ENCODE measurements around the gene ZNF583. TPM values are rescaled to one million over a fixed set of nuclear protein-coding genes. Genes with fewer than 3 reads are reported as not detected.

The ZNF583 gene
- total RNA-seq, 4 donors from 2014 or later: 4.9 to 10.0 (median 8.5) TPM

DNA sequence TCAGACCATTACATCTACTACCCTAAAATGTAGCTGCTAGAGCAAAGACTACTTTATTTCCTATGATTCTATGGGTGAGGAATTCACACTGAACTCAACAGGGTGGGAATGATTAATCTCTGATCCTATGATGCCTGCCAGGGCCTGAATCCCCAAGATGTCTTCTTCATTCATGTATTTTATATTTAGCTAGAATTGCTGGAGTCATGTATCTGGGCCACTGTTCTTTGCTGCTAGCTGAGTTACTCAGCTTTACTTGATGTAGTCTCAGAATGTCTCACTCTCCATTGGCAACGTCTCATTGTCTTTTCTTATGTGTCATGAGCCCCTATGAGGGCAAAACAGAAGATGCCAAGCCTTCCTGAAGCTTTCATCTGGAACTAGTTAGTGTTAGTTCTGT is 31.9 kb upstream of the ZNF583 start:
- TF ChIP-seq, protein P1, sequence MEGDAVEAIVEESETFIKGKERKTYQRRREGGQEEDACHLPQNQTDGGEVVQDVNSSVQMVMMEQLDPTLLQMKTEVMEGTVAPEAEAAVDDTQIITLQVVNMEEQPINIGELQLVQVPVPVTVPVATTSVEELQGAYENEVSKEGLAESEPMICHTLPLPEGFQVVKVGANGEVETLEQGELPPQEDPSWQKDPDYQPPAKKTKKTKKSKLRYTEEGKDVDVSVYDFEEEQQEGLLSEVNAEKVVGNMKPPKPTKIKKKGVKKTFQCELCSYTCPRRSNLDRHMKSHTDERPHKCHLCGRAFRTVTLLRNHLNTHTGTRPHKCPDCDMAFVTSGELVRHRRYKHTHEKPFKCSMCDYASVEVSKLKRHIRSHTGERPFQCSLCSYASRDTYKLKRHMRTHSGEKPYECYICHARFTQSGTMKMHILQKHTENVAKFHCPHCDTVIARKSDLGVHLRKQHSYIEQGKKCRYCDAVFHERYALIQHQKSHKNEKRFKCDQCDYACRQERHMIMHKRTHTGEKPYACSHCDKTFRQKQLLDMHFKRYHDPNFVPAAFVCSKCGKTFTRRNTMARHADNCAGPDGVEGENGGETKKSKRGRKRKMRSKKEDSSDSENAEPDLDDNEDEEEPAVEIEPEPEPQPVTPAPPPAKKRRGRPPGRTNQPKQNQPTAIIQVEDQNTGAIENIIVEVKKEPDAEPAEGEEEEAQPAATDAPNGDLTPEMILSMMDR (IDR thresholded peaks at IDR 0.05; ENCODE audit: low read depth): no peak

DNA sequence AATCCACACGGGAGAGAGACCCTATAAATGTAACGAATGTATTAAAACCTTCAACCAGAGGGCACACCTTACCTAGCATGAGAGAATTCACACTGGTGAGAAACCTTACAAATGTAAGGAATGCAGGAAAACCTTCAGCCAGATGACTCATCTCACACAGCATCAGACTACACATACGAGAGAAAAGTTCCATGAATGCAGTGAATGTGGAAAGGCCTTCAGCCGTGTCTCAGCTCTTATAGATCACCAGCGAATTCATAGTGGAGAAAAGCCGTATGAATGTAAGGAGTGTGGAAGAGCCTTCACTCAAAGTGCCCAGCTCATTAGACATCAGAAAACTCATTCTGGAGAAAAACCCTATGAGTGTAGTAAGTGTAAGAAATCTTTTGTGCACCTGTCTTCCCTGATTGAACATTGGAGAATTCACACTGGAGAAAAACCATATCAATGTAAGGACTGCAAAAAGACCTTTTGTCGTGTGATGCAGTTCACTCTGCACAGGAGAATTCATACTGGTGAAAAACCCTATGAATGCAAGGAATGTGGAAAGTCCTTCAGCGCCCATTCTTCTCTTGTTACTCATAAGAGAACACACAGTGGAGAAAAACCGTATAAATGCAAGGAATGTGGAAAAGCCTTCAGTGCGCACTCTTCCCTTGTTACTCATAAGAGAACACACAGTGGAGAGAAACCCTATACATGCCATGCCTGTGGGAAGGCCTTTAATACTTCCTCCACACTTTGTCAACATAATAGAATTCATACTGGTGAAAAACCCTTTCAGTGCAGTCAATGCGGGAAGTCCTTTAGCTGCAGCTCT is 26.8 kb upstream of the ZNF583 start:
- TF ChIP-seq, protein P1 (IDR thresholded peaks at IDR 0.05; ENCODE audit: low read depth): no peak

DNA sequence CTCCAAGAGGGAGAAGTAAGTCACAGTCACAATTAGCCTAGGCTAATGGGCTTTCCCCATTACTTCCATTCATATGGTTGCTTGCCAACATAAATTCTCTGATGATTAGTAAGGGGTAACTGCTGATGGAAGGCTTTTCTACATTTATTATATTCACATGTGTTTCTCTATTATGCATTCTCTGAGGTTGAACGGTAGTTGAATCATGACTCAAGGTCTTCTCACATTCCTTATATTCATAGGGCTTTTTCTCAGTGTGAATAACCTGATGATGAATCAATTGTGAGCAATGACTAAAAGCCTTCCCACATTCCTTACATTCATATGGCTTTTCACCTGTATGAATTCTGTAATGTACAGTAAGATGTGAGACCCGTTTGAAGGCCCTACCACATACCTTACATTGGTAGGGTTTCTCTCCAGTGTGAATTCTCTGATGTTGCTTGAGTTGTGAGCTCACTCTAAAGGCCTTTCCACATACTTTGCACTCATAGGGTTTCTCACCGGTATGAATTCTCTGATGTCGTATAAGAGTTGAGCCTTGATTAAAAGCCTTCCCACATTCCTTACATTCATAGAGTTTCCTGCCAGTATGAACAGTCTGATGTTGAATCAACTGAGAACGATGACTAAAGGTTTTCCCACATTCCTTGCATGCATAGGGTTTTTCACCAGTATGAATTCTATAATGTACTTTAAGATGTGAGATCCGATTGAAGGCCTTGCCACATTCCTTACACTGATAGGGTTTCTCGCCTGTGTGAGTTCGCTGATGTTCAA is 20.1 kb upstream of the ZNF583 start:
- TF ChIP-seq, protein P1 (IDR thresholded peaks at IDR 0.05; ENCODE audit: low read depth): no peak

DNA sequence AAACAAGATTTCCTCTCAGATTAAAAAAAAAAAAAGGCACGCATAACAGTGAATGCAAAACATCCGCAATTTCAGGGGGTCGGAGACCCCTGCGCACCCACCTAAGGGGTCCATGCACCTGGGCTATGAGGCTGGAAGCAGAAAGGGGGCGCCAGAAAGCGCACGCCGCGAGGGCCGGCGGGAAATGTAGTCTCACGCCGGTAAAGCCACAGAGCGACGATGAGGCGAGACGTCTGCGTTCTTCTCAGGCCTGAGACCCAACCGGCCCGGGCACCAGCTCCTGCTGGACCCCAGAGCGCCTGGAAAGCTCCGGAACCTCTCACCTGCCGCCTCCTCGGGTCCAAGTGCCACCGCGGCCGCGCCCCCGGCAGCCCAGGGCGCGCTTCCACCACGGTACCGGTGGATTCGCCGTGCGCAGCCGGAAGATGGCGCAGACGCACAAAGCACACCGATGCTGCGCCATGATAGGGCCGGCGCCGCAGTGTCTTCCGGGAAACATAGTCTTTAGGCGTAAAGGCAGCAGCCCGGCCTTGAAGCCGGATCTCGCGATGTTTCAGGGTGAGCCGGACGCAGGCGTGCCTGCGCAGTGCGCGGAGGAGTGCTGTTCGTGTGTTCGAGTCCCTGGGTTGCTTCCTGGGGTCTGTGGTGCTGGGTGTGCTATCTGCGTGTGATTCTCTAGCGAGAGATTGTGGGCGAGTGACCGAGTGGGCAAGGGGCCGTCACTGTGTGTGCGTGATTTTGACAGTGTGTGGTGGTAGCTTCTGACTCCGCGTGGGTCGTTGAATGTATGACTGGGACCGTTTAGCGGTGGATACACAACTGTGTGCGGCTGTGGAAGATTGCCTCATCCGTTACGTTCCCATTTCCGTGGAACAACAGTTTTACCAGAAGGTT is 10.8 kb upstream of the ZNF583 start, which contains the start of gene ZNF582:
TSS of gene ZNF582 (minus strand) at position 416 of the 894 bp plus-strand sequence. CDS start 1,782 bp downstream, outside the sequence.
- TF ChIP-seq, protein P1 (IDR thresholded peaks at IDR 0.05; ENCODE audit: low read depth): no peak

DNA sequence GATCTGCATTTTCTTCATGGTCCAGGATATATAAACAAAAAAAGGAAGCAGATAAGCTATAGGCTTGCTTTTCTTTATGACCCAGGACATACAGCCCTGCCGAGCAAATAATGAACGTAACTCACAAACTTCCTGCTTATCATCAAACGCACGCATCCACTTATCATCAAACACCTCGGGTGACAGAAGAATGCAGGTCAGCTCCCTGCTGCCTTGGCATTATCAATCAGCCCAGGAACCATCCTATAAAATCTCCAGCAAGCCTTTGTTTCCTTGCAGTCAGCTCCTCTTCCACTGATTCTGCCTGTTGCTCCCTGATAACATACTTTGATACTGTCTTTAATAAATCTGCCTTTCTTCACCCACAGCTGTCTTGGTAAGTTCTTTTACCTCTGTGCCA is 5.3 kb upstream of the ZNF583 start:
- TF ChIP-seq, protein P1 (IDR thresholded peaks at IDR 0.05; ENCODE audit: low read depth): no peak

DNA sequence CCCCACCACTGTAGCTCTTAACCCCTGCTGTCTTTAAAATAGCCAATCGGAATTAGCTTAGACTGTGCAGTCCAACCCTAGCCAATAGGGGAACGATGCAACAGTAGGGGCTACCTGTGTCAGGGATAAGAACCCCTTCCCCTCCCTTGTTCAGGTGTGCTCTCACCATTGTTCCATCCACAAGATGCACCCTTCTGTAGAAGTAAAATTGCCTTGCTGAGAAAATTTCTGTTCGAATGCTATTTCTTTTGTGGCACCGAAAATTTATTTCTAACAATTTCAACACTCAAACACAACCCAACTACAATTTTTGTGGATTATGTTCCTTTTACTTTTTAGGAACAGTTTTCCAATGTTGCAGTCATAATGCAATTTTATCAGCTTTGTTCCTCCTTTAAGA is 3.6 kb upstream of the ZNF583 start:
- TF ChIP-seq, protein P1 (IDR thresholded peaks at IDR 0.05; ENCODE audit: low read depth): no peak

Measured in subcutaneous adipose tissue (tissue), 4 donors.